ENCODE measurements around the gene AHNAK2.

GRCh38 chr14:104967386-104968152, 10.6 kb downstream of the AHNAK2 start:
- TF ChIP-seq EZH2phosphoT487 (IDR thresholded peaks at IDR 0.05; ENCODE audit: insufficient read depth, low read depth) (no peak), EZH2 (IDR thresholded peaks at IDR 0.05; ENCODE audit: insufficient read depth, poor library complexity, severe bottlenecking) (no peak)
